Suppressor macrophage (primary cell): Measurements from ENCODE around the gene ZDHHC19.
"Not testable (repeated sequence)": the region's sequence is repeated elsewhere in the genome, so short reads cannot be mapped to it uniquely, and the experiment has no call there.

Experiments used
- DNase-seq, 4 experiments: peaks; one replicate each; pipeline ENCODE4 v3.0.0-alpha.2; 2020 to 2022

ZDHHC19 gene

GRCh38 chr3:196177967-196178366, 33.2 kb downstream of the ZDHHC19 start:
- no peak for DNase-seq

- DNase-seq: no peak
Observed at GRCh38 chr3:196177567-196177966, 33.6 kb downstream of the ZDHHC19 start.

- peak; percentile 52 to 71 (median 69) for DNase-seq
Observed at GRCh38 chr3:196175722-196176121, 35.5 kb downstream of the ZDHHC19 start.

GRCh38 chr3:196175116-196175625, 36.0 kb downstream of the ZDHHC19 start:
- DNase-seq: no peak

- DNase-seq: no peak
Observed at GRCh38 chr3:196174652-196175051, 36.5 kb downstream of the ZDHHC19 start.

- DNase-seq: not testable (repeated sequence)
Observed at GRCh38 chr3:196170296-196170695, 40.9 kb downstream of the ZDHHC19 start.

GRCh38 chr3:196169836-196170240, 41.4 kb downstream of the ZDHHC19 start:
- DNase-seq: peak; percentile 93 to 98 (median 95)

GRCh38 chr3:196168808-196169391, 42.3 kb downstream of the ZDHHC19 start:
- no peak for DNase-seq

GRCh38 chr3:196166741-196167140, 44.5 kb downstream of the ZDHHC19 start:
- peak in 3 of 4 experiments; percentile 32 to 53 (median 42) for DNase-seq

GRCh38 chr3:196165850-196166249, 45.4 kb downstream of the ZDHHC19 start:
- DNase-seq: peak in 2 of 4 experiments; percentile 45 to 53

- DNase-seq: not testable (repeated sequence)
Observed at GRCh38 chr3:196165006-196165575, 46.1 kb downstream of the ZDHHC19 start.

- no peak for DNase-seq
Observed at GRCh38 chr3:196164576-196164975, 46.6 kb downstream of the ZDHHC19 start.

- peak; percentile 82 to 95 (median 91) for DNase-seq
Observed at GRCh38 chr3:196163666-196164493, 47.3 kb downstream of the ZDHHC19 start.

- DNase-seq: no peak
Observed at GRCh38 chr3:196163212-196163611, 48.0 kb downstream of the ZDHHC19 start.

- DNase-seq: no peak
Observed at GRCh38 chr3:196162679-196163078, 48.5 kb downstream of the ZDHHC19 start.

- DNase-seq: peak; percentile 70 to 88 (median 79)
Observed at GRCh38 chr3:196159952-196160804, 51.0 kb downstream of the ZDHHC19 start.

- no peak for DNase-seq
Observed at GRCh38 chr3:196159526-196159925, 51.7 kb downstream of the ZDHHC19 start.

GRCh38 chr3:196156160-196156559, 55.0 kb downstream of the ZDHHC19 start:
- DNase-seq: no peak

- no peak for DNase-seq
Observed at GRCh38 chr3:196150481-196150880, 60.7 kb downstream of the ZDHHC19 start.

GRCh38 chr3:196149831-196150301, 61.3 kb downstream of the ZDHHC19 start:
- DNase-seq: peak; percentile 57 to 78 (median 68)

GRCh38 chr3:196149375-196149774, 61.8 kb downstream of the ZDHHC19 start:
- peak in 1 of 4 experiments; percentile 24 for DNase-seq
